Stimulated activated CD8-positive, alpha-beta memory T cell treated with anti-CD3 and anti-CD28 coated beads, Interleukin-15, amount 100 ng/mL, for 24 hours (primary cell): ENCODE results near the gene SPRN.
"Not testable (repeated sequence)": the region's sequence is repeated elsewhere in the genome, so short reads cannot be mapped to it uniquely, and the experiment has no call there.

Experiments used
- DNase-seq: peaks from one replicate; pipeline ENCODE4 v3.0.0-alpha.2; 2020; ENCODE audit warnings: low read depth

The SPRN gene

GRCh38 chr10:133424601-133425000 is at the start of gene SPRN:
Gene SPRN (minus strand): TSS chr10:133424625. CDS start chr10:133423681, 944 bp downstream.
- DNase-seq: not testable (repeated sequence)

GRCh38 chr10:133474027-133474426 is 49.6 kb upstream of the SPRN start:
- no peak for DNase-seq

- no peak for DNase-seq
These were observed 48.8 kb upstream of the SPRN start for GRCh38 chr10:133473270-133473669.

- no peak for DNase-seq
These were observed 47.1 kb upstream of the SPRN start for GRCh38 chr10:133471300-133472109.

- not testable (repeated sequence) for DNase-seq
These were observed 44.8 kb upstream of the SPRN start for GRCh38 chr10:133469205-133469604.

GRCh38 chr10:133467286-133467911 is 43.0 kb upstream of the SPRN start:
- no peak for DNase-seq

GRCh38 chr10:133466683-133467275 is 42.4 kb upstream of the SPRN start:
- no peak for DNase-seq

- DNase-seq: no peak
These were observed 41.6 kb upstream of the SPRN start for GRCh38 chr10:133465950-133466474.

GRCh38 chr10:133465191-133465949 is 40.9 kb upstream of the SPRN start:
- DNase-seq: no peak

- no peak for DNase-seq
These were observed 40.2 kb upstream of the SPRN start for GRCh38 chr10:133464582-133465031.

GRCh38 chr10:133462512-133463305 is 38.3 kb upstream of the SPRN start:
- DNase-seq: no peak

- DNase-seq: no peak
These were observed 37.4 kb upstream of the SPRN start for GRCh38 chr10:133461841-133462240.

GRCh38 chr10:133461027-133461426 is 36.6 kb upstream of the SPRN start:
- DNase-seq: no peak

- no peak for DNase-seq
These were observed 35.9 kb upstream of the SPRN start for GRCh38 chr10:133460208-133460769.

- DNase-seq: no peak
These were observed 35.2 kb upstream of the SPRN start for GRCh38 chr10:133459454-133460207.

GRCh38 chr10:133458710-133459453 is 34.5 kb upstream of the SPRN start:
- no peak for DNase-seq

GRCh38 chr10:133458021-133458709 is 33.7 kb upstream of the SPRN start:
- no peak for DNase-seq

GRCh38 chr10:133457100-133457841 is 32.8 kb upstream of the SPRN start:
- DNase-seq: no peak
